RWPE1 (cell line): ENCODE results near the gene SLC39A11.
"Not testable (repeated sequence)": the region's sequence is repeated elsewhere in the genome, so short reads cannot be mapped to it uniquely, and the experiment has no call there.

Source experiments
- CTCF ChIA-PET: fragments of 350-600 bp; sonication (Branson Sonifier 250); formaldehyde crosslinking; extraction: SDS; loops from one replicate; lab custom pipeline; 2021; lab: Yijun Ruan, JAX
- POLR2A ChIA-PET: fragments of 400-600 bp; formaldehyde crosslinking; extraction: SDS; loops from one replicate; lab custom pipeline; 2020; ENCODE audit warnings: antibody characterized with exemption; ENCODE audit not compliant: low non-redundant PET; lab: Yijun Ruan, JAX
- DNase-seq: peaks from one replicate; pipeline ENCODE4 v3.0.0; 2012; ENCODE audit warnings: low spot score
- H3K27ac ChIP-seq: fragments of 450-650 bp; 2 replicates; pipeline ENCODE4 v1.5.1; 2017
- TF ChIP-seq, protein P1 (sequence below): fragments of 450-650 bp; conservative IDR thresholded peaks from 2 replicates; pipeline ENCODE4 v1.5.1; 2017; ENCODE audit warnings: low read depth, mild to moderate bottlenecking

Gene SLC39A11

DNA sequence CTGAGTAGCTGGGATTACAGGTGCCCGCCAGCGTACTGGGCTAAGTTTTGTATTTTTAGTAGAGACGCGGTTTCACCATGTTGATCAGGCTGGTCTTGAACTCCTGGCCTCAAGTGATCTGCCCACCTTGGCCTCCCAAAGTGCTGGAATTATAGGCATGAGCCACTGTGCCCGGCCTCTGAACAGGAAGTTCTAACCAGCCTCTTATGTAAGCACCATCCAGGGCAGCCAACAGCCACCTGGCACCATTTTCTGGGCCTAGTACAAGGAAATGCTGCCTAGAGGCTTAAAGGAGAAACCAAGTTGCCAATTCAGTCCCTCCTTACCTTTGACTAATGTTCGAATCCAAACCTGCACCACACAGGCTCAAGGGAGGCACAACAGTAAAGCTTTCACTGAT is 8.5 kb upstream of the SLC39A11 start:
- TF ChIP-seq, protein P1, sequence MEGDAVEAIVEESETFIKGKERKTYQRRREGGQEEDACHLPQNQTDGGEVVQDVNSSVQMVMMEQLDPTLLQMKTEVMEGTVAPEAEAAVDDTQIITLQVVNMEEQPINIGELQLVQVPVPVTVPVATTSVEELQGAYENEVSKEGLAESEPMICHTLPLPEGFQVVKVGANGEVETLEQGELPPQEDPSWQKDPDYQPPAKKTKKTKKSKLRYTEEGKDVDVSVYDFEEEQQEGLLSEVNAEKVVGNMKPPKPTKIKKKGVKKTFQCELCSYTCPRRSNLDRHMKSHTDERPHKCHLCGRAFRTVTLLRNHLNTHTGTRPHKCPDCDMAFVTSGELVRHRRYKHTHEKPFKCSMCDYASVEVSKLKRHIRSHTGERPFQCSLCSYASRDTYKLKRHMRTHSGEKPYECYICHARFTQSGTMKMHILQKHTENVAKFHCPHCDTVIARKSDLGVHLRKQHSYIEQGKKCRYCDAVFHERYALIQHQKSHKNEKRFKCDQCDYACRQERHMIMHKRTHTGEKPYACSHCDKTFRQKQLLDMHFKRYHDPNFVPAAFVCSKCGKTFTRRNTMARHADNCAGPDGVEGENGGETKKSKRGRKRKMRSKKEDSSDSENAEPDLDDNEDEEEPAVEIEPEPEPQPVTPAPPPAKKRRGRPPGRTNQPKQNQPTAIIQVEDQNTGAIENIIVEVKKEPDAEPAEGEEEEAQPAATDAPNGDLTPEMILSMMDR, result no peak
- CTCF ChIA-PET, result no interaction called here
- no peak for DNase-seq
- POLR2A ChIA-PET, result no interaction called here
- no peak overlapping the region for H3K27ac ChIP-seq

DNA sequence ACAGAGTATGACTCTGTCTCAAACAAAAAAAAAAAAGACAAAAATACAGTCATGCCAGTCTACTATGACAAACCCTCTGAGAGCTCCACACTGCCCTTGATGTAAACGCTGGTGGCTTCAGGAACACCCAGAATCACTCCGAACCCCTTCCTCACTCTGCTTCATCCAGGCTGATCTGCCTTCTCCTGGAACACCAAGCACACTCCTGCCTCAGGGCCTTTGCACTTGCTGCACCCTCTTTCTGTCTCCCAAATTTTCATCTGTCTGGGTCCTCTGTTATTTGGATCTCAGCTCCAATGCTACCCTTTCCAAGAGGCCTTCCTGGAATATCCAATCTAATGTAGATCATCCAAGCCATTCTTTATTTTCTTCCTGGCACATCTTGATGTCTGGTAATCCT is 7.9 kb upstream of the SLC39A11 start:
- ChIA-PET CTCF (no interaction called here), POLR2A (no interaction called here)
- H3K27ac ChIP-seq, result no peak overlapping the region
- DNase-seq, result no peak
- TF ChIP-seq, protein P1, result no peak

DNA sequence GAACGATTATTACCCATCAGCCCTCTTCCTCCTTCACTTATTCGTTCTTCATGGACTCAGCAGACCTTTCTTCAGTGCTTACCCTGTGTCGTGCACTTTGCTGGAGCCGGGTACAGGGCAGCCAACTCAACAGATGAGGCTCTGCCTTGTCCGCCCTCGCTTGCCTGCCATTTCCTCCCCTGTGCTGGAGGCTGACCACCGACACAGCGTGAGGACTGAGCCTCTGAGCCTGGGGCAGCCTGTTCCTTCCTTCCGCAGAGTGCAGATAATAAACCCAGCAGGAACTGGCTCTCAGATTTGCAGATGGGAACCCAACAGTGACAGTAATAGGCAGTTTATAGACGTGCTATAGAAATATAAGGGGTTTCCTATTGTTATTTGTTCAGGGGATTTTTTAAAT is 7.0 kb upstream of the SLC39A11 start:
- POLR2A ChIA-PET, result no interaction called here
- no peak for DNase-seq
- H3K27ac ChIP-seq, result no peak overlapping the region
- TF ChIP-seq, protein P1, result no peak
- CTCF ChIA-PET, result no interaction called here

DNA sequence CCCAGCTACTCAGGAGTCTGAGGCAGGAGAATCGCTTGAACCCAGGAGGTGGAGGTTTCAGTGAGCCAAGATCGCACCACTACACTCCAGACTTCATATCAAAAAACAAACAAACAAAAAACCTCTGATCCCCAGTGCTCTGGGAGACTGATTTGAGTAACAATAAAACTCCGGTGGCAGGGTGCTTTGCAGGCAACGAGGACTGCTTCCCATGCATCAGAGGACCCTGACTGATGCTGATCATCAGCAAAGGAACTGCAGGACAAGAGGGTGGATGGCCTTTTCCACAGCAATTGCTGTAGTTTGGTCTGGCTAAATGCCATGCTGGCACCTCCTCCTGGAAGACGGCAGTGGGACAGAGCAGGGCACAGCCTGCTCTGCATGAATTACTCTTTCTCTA is 6.4 kb upstream of the SLC39A11 start:
- ChIA-PET CTCF (no interaction called here), POLR2A (no interaction called here)
- no peak for DNase-seq

DNA sequence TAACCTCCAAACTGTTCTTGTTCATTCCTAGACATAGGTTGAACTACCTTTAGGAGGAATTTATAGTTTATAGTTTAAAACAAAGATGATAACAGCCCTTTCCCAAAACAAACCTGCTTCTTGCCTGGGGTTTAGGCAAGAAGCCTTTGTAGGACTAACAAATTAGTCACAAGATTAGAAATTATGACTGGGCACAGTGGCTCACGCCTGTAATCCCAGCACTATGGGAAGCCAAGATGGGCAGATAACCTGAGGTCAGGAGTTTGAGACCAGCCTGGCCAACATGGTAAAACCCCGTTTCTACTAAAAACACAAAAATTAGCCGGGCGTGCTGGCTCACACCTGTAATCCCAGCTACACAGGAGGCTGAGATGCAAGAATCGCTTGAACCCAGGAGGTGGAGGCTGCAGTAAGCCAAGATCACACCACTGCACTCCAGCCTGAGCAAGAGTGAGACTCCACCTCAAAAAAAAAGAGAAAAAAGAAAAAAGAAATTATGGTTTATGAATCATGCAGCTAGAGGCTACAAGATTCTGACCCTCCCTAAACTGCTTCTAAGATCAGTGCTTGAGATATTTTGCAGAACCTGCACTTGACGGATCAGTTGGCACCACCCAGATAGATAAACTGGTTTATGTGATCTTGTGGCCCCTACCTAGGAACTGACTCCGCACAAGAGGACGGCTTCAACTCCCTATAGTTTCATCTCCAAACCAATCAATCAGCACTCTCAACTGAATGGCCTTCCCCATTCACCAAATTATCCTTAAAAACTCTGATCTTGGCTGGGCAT is 5.7 kb upstream of the SLC39A11 start:
- POLR2A ChIA-PET, H3K27ac ChIP-seq, DNase-seq, CTCF ChIA-PET: not testable (repeated sequence)

More for the DNA sequence above, 6.4 kb upstream of the SLC39A11 start:
- no peak overlapping the region for H3K27ac ChIP-seq
- TF ChIP-seq, protein P1, result no peak

DNA sequence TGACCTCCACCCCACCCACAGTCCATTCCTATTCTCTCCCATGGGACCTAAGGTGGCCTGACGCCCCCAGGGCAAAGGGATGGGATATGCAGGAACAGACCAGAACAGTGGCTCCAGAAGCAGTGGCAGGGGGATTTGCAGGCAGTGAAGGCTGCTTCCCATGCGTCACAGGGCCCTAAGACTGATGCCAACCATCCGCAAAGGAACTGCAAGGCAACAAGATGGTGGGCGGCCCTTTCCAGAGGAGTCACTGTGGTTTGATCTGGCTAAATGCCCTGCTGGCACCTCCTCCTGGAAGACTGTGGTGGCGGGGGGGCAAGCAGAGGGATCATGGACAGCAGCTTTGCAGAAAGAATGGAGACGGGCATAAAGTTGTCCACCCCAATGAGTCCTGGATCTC is 4.4 kb upstream of the SLC39A11 start:
- DNase-seq, result no peak
- ChIA-PET CTCF (no interaction called here), POLR2A (no interaction called here)
- H3K27ac ChIP-seq, result no peak overlapping the region
- TF ChIP-seq, protein P1, result no peak

DNA sequence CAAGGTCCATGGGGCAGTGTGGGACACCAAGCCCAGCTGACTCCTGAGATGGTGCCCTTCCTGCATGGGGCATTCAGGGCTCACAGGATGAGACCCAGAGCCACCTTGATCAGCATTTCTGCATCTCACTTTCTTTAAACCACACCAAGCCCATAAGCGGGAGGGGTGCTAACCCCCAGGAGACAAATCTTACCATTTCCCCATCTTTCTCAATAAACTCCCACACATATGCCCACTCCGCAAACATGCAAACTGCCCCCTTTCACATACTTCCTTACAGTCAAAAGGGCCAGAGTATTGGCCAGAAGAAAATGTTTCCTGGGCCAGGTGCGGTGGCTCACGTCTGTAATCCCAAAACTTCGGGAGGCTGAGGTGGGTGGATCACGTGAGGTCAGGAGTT is 3.7 kb upstream of the SLC39A11 start:
- TF ChIP-seq, protein P1, result no peak
- CTCF ChIA-PET, result no interaction called here

More for the DNA sequence above, 3.7 kb upstream of the SLC39A11 start:
- no peak overlapping the region for H3K27ac ChIP-seq
- DNase-seq, result no peak
- POLR2A ChIA-PET, result no interaction called here
